WTC11 (cell line): Measurements from ENCODE around the gene RABAC1.

Experiments used
- ATF2 ChIP-seq: sonication (generic); formaldehyde crosslinking; IDR thresholded peaks from 2 replicates; pipeline ENCODE4 v1.8.1; 2022; ENCODE audit warnings: low read depth, missing genetic modification reagents, borderline replicate concordance
- CREB1 ChIP-seq: sonication (generic); formaldehyde crosslinking; IDR thresholded peaks from 2 replicates; pipeline ENCODE4 v1.8.0; 2023; ENCODE audit warnings: mild to moderate bottlenecking, missing genetic modification reagents
- CTCF ChIP-seq: fragments of 200-600 bp; IDR thresholded peaks from 2 replicates; pipeline ENCODE4 v1.8.0; 2022; ENCODE audit warnings: antibody characterized with exemption
- MYBL2 ChIP-seq: sonication (generic); formaldehyde crosslinking; IDR thresholded peaks from 2 replicates; pipeline ENCODE4 v1.8.1; 2023; ENCODE audit warnings: mild to moderate bottlenecking, moderate library complexity, missing genetic modification reagents
- NFE2L1 ChIP-seq: sonication (generic); formaldehyde crosslinking; IDR thresholded peaks from 2 replicates; pipeline ENCODE4 v1.8.1; 2023; ENCODE audit warnings: missing genetic modification reagents
- RELA ChIP-seq: sonication (generic); formaldehyde crosslinking; IDR thresholded peaks from 2 replicates; pipeline ENCODE4 v1.8.1; 2022; ENCODE audit warnings: missing genetic modification reagents, mild to moderate bottlenecking, borderline replicate concordance
- SP1 ChIP-seq: sonication (generic); formaldehyde crosslinking; conservative IDR thresholded peaks from 2 replicates; pipeline ENCODE4 v1.8.1; 2022; ENCODE audit warnings: missing genetic modification reagents
- TF ChIP-seq, protein P1 (sequence below): sonication (generic); formaldehyde crosslinking; conservative IDR thresholded peaks from 2 replicates; pipeline ENCODE4 v1.8.1; 2023; ENCODE audit warnings: mild to moderate bottlenecking, low read depth, missing genetic modification reagents, moderate library complexity
- TF ChIP-seq, protein P2 (sequence below): sonication (generic); formaldehyde crosslinking; IDR thresholded peaks from 2 replicates; pipeline ENCODE4 v1.8.1; 2022; ENCODE audit warnings: low read depth, mild to moderate bottlenecking, moderate library complexity, missing genetic modification reagents, borderline replicate concordance

GRCh38 chr19:41906916-41907680, 52.0 kb downstream of the RABAC1 start:
- TF ChIP-seq SP1 (CRISPR knock-in tag) (no peak), NFE2L1 (no peak), CTCF (no peak), MYBL2 (CRISPR knock-in tag) (no peak), ATF2 (no peak), CREB1 (CRISPR knock-in tag) (no peak), RELA (CRISPR knock-in tag) (no peak)
- TF ChIP-seq, protein P1, sequence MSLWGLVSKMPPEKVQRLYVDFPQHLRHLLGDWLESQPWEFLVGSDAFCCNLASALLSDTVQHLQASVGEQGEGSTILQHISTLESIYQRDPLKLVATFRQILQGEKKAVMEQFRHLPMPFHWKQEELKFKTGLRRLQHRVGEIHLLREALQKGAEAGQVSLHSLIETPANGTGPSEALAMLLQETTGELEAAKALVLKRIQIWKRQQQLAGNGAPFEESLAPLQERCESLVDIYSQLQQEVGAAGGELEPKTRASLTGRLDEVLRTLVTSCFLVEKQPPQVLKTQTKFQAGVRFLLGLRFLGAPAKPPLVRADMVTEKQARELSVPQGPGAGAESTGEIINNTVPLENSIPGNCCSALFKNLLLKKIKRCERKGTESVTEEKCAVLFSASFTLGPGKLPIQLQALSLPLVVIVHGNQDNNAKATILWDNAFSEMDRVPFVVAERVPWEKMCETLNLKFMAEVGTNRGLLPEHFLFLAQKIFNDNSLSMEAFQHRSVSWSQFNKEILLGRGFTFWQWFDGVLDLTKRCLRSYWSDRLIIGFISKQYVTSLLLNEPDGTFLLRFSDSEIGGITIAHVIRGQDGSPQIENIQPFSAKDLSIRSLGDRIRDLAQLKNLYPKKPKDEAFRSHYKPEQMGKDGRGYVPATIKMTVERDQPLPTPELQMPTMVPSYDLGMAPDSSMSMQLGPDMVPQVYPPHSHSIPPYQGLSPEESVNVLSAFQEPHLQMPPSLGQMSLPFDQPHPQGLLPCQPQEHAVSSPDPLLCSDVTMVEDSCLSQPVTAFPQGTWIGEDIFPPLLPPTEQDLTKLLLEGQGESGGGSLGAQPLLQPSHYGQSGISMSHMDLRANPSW (CRISPR knock-in tag) = no peak
- TF ChIP-seq, protein P2, sequence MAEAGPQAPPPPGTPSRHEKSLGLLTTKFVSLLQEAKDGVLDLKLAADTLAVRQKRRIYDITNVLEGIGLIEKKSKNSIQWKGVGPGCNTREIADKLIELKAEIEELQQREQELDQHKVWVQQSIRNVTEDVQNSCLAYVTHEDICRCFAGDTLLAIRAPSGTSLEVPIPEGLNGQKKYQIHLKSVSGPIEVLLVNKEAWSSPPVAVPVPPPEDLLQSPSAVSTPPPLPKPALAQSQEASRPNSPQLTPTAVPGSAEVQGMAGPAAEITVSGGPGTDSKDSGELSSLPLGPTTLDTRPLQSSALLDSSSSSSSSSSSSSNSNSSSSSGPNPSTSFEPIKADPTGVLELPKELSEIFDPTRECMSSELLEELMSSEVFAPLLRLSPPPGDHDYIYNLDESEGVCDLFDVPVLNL (CRISPR knock-in tag) = no peak
